ENCODE results near the gene PARL. TPM values are rescaled to one million over a fixed set of nuclear protein-coding genes. Genes with fewer than 3 reads are reported as not detected.

Gene PARL
- total RNA-seq, 1 experiment from 2014 or later = 69.2 TPM

- CTCF ChIA-PET = no interaction called here
- ATAC-seq = no peak
- H3K36me3 ChIP-seq (ENCODE audit: low read depth, low read length) = peaks cover 11% of the 10 kb centered on the region; the same call in 1 of the 2 replicates
- no peaks in the 10 kb centered on the region for H3K9me3 ChIP-seq (ENCODE audit: low read length)
- H3F3A ChIP-seq (ENCODE audit: low read length, unreplicated experiment) = peaks cover 5% of the 10 kb centered on the region
- H2AFZ ChIP-seq (ENCODE audit: low read length) = no peak overlapping the region
- TF ChIP-seq CTCF (conservative IDR thresholded peaks at IDR 0.05; ENCODE audit: low read depth, low read length) (no peak), EZH2phosphoT487 (IDR thresholded peaks at IDR 0.05; ENCODE audit: borderline replicate concordance, low read length) (no peak), EZH2 (IDR thresholded peaks at IDR 0.05; ENCODE audit: low read length, unreplicated experiment) (no peak)
- H3K4me1 ChIP-seq (ENCODE audit: insufficient read depth, low read length) = peaks cover 22% of the 10 kb centered on the region
- POLR2A ChIA-PET (ENCODE audit: unreplicated experiment) = no interaction called here
- H4K20me1 ChIP-seq (ENCODE audit: low read length) = no peaks in the 10 kb centered on the region
- H3K9me2 ChIP-seq (replicated peaks; ENCODE audit: low read length) = no peaks in the 10 kb centered on the region
- H3K79me2 ChIP-seq (ENCODE audit: low read length) = no peaks in the 10 kb centered on the region
- H3K9ac ChIP-seq (ENCODE audit: low read length) = no peak overlapping the region
- no peak overlapping the region for H3K4me3 ChIP-seq (ENCODE audit: low read length)
- H3K27ac ChIP-seq (ENCODE audit: low read length) = no peak overlapping the region
- no peaks in the 10 kb centered on the region for H3K27me3 ChIP-seq (ENCODE audit: low read length)
- no peak for DNase-seq
- H3K4me2 ChIP-seq (ENCODE audit: low read length) = no peak overlapping the region
- intact Hi-C loops (cut with micrococcal nuclease) = no loop called here
- BruUV-seq (replicated peaks) = no TSS peak
Measured at GRCh38 chr3:183921096-183921495, 36.4 kb upstream of the PARL start.

DNA sequence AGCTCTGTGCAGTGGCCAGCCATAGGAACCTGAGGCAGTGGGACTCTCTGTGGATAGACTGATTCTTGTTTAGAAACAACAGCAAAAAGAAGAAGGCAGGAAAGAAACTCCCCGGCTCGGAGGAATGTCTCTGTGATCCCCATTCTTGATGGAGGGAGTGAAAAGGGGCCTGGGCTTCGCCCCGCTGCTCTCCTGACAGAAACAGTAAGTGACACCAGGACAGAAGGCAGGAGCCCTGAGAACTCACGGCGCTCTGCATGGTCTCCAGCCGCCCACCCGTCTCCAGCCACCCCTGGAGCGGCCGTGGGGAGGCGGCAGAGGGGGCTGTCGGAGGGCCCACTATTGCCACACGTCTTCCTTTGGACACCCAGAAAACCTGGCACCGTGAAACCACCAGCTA lies 35.7 kb upstream of the PARL start:
- no peaks in the 10 kb centered on the region for H3K27me3 ChIP-seq (ENCODE audit: low read length)
- ATAC-seq (no peak), DNase-seq (no peak)
- no peak overlapping the region for H3K4me3 ChIP-seq (ENCODE audit: low read length)
- no peak overlapping the region for H3K4me2 ChIP-seq (ENCODE audit: low read length)
- H3K9ac ChIP-seq (ENCODE audit: low read length) = no peak overlapping the region
- TF ChIP-seq EZH2phosphoT487 (IDR thresholded peaks at IDR 0.05; ENCODE audit: borderline replicate concordance, low read length) (no peak), EZH2 (IDR thresholded peaks at IDR 0.05; ENCODE audit: low read length, unreplicated experiment) (no peak), CTCF (conservative IDR thresholded peaks at IDR 0.05; ENCODE audit: low read depth, low read length) (no peak)
- H3K27ac ChIP-seq (ENCODE audit: low read length) = no peak overlapping the region
- no peaks in the 10 kb centered on the region for H3K9me2 ChIP-seq (replicated peaks; ENCODE audit: low read length)
- intact Hi-C loops (cut with micrococcal nuclease) = no loop called here
- H2AFZ ChIP-seq (ENCODE audit: low read length) = no peak overlapping the region
- BruUV-seq (replicated peaks) = no TSS peak
- H3K36me3 ChIP-seq (ENCODE audit: low read depth, low read length) = peaks cover 11% of the 10 kb centered on the region; the same call in 1 of the 2 replicates
- H3K9me3 ChIP-seq (ENCODE audit: low read length) = no peaks in the 10 kb centered on the region
- ChIA-PET POLR2A (ENCODE audit: unreplicated experiment) (no interaction called here), CTCF (no interaction called here)
- no peaks in the 10 kb centered on the region for H3K79me2 ChIP-seq (ENCODE audit: low read length)
- H3K4me1 ChIP-seq (ENCODE audit: insufficient read depth, low read length) = peaks cover 18% of the 10 kb centered on the region
- no peaks in the 10 kb centered on the region for H4K20me1 ChIP-seq (ENCODE audit: low read length)
- peaks cover 5% of the 10 kb centered on the region for H3F3A ChIP-seq (ENCODE audit: low read length, unreplicated experiment)

- Histone ChIP-seq H3K9ac (ENCODE audit: low read length) (no peak overlapping the region), H3K9me3 (ENCODE audit: low read length) (no peaks in the 10 kb centered on the region), H3K4me1 (ENCODE audit: insufficient read depth, low read length) (peaks cover 18% of the 10 kb centered on the region), H3K4me2 (ENCODE audit: low read length) (no peak overlapping the region), H3K36me3 (ENCODE audit: low read depth, low read length) (peaks cover 6% of the 10 kb centered on the region; the same call in 1 of the 2 replicates), H3K79me2 (ENCODE audit: low read length) (no peaks in the 10 kb centered on the region), H3K27me3 (ENCODE audit: low read length) (no peaks in the 10 kb centered on the region), H2AFZ (ENCODE audit: low read length) (no peak overlapping the region), H4K20me1 (ENCODE audit: low read length) (no peaks in the 10 kb centered on the region), H3F3A (ENCODE audit: low read length, unreplicated experiment) (no peaks in the 10 kb centered on the region), H3K27ac (ENCODE audit: low read length) (no peak overlapping the region), H3K9me2 (replicated peaks; ENCODE audit: low read length) (no peaks in the 10 kb centered on the region), H3K4me3 (ENCODE audit: low read length) (no peak overlapping the region)
- no peak for DNase-seq
- no TSS peak for BruUV-seq (replicated peaks)
- TF ChIP-seq EZH2 (IDR thresholded peaks at IDR 0.05; ENCODE audit: low read length, unreplicated experiment) (no peak), CTCF (conservative IDR thresholded peaks at IDR 0.05; ENCODE audit: low read depth, low read length) (no peak), EZH2phosphoT487 (IDR thresholded peaks at IDR 0.05; ENCODE audit: borderline replicate concordance, low read length) (no peak)
- ChIA-PET CTCF (no interaction called here), POLR2A (ENCODE audit: unreplicated experiment) (no interaction called here)
- intact Hi-C loops (cut with micrococcal nuclease) = no loop called here
- ATAC-seq = no peak
Measured at GRCh38 chr3:183918178-183918577, 33.5 kb upstream of the PARL start.
